HG03108 (cell line): Measurements from ENCODE around the gene ADCY10.
"Not testable (repeated sequence)": the region's sequence is repeated elsewhere in the genome, so short reads cannot be mapped to it uniquely, and the experiment has no call there.

Experiments
- ATAC-seq: cut with Tn5 transposase; IDR thresholded peaks from one replicate; pipeline ENCODE4 v1.9.1; 2021; ENCODE audit warnings: moderate library complexity; ENCODE audit not compliant: unreplicated experiment

The ADCY10 gene

GRCh38 chr1:167882376-167882775, 31.6 kb downstream of the ADCY10 start:
- no peak for ATAC-seq

GRCh38 chr1:167881786-167882185, 32.1 kb downstream of the ADCY10 start:
- no peak for ATAC-seq

GRCh38 chr1:167881069-167881468, 32.9 kb downstream of the ADCY10 start:
- ATAC-seq, result no peak

GRCh38 chr1:167880580-167881021, 33.3 kb downstream of the ADCY10 start:
- ATAC-seq, result no peak

GRCh38 chr1:167879508-167879907, 34.4 kb downstream of the ADCY10 start:
- no peak for ATAC-seq

GRCh38 chr1:167878372-167879160, 35.4 kb downstream of the ADCY10 start:
- ATAC-seq, result no peak

- no peak for ATAC-seq
Measured at GRCh38 chr1:167876597-167877175, 37.2 kb downstream of the ADCY10 start.

GRCh38 chr1:167871331-167871730, 42.6 kb downstream of the ADCY10 start:
- ATAC-seq, result no peak

GRCh38 chr1:167869157-167870001, 44.6 kb downstream of the ADCY10 start:
- not testable (repeated sequence) for ATAC-seq

- ATAC-seq, result not testable (repeated sequence)
Measured at GRCh38 chr1:167866739-167867414, 47.1 kb downstream of the ADCY10 start.

- ATAC-seq, result not testable (repeated sequence)
Measured at GRCh38 chr1:167866326-167866725, 47.6 kb downstream of the ADCY10 start.

- ATAC-seq, result not testable (repeated sequence)
Measured at GRCh38 chr1:167865804-167866308, 48.1 kb downstream of the ADCY10 start.

GRCh38 chr1:167865193-167865592, 48.7 kb downstream of the ADCY10 start:
- not testable (repeated sequence) for ATAC-seq

GRCh38 chr1:167864392-167865032, 49.4 kb downstream of the ADCY10 start:
- ATAC-seq, result no peak

GRCh38 chr1:167863921-167864279, 50.0 kb downstream of the ADCY10 start:
- no peak for ATAC-seq

- ATAC-seq, result not testable (repeated sequence)
Measured at GRCh38 chr1:167863191-167863920, 50.6 kb downstream of the ADCY10 start.

GRCh38 chr1:167862432-167863076, 51.4 kb downstream of the ADCY10 start:
- ATAC-seq, result no peak

- no peak for ATAC-seq
Measured at GRCh38 chr1:167861664-167862381, 52.1 kb downstream of the ADCY10 start.
